Endothelial cell of umbilical vein (primary cell): Measurements from ENCODE around the gene FAM131C. TPM values are rescaled to one million over a fixed set of nuclear protein-coding genes. Genes with fewer than 3 reads are reported as not detected.
A peak's percentile ranks its signal among the peaks of the same experiment; 100 is the strongest.

ENCODE experiments used
- BruUV-seq: library from RNA; stranded (reverse); fragments of 400-500 nt; replicated peaks from 2 replicates; lab custom pipeline; 2021; lab: Mats Ljungman, UMichigan
- CTCF ChIA-PET: fragments of 300-600, 350-600 bp; sonication (Branson Sonifier 250); formaldehyde crosslinking; loops from one replicate; lab custom pipeline; 2021; ENCODE audit warnings: antibody characterized with exemption, inconsistent platforms; lab: Charles Lee
- POLR2A ChIA-PET: fragments of 300-600, 350-600 bp; sonication (Branson Sonifier 250); formaldehyde crosslinking; loops from one replicate; lab custom pipeline; 2021; ENCODE audit warnings: antibody characterized with exemption, inconsistent platforms; lab: Charles Lee
- DNase-seq: peaks from one replicate; pipeline ENCODE4 v3.0.0-alpha.2; 2011; ENCODE audit warnings: low read depth, low spot score
- FAIRE-seq: peaks from 2 replicates; lab custom pipeline; 2011; peaks lifted over from hg19 to GRCh38; lab: Jason Lieb, UNC
- H2AFZ ChIP-seq: 2 replicates; pipeline ENCODE4 v1.6.0; 2012; ENCODE audit warnings: low read depth, low read length, control low read depth, inconsistent platforms
- H3K27ac ChIP-seq: 2 replicates; pipeline ENCODE4 v1.5.1; 2011; ENCODE audit warnings: low read depth, mild to moderate bottlenecking, control low read depth, low read length, moderate library complexity; ENCODE audit not compliant: insufficient read depth
- H3K27me3 ChIP-seq, 2 experiments: 2 replicates each; pipeline versions ENCODE4 v1.6.0 to v1.6.1; 2011; ENCODE audit warnings: low read length in 2 of 2, mixed read lengths in 1 of 2; ENCODE audit not compliant: control insufficient read depth in 2 of 2, insufficient read depth in 2 of 2
- H3K36me3 ChIP-seq, 2 experiments: 2 replicates in 1 of 2; 3 replicates in 1 of 2; pipeline ENCODE4 v1.5.1; 2011; ENCODE audit warnings: low read length in 2 of 2, mild to moderate bottlenecking in 1 of 2, moderate library complexity in 1 of 2; ENCODE audit not compliant: control insufficient read depth in 2 of 2, insufficient read depth in 2 of 2; ENCODE audit errors: extremely low read depth in 1 of 2
- H3K4me1 ChIP-seq: 3 replicates; pipeline ENCODE4 v1.5.1; 2011; ENCODE audit warnings: mild to moderate bottlenecking, low read length; ENCODE audit not compliant: control insufficient read depth, insufficient read depth; ENCODE audit errors: extremely low read depth
- H3K4me2 ChIP-seq: 2 replicates; pipeline ENCODE4 v1.6.1; 2011; ENCODE audit warnings: low read length, control low read depth, mixed read lengths; ENCODE audit not compliant: insufficient read depth
- H3K4me3 ChIP-seq, 3 experiments: fragments of 200-600 bp in 1 of 3; sonication (generic), shearing (Covaris generic) in 1 of 3; replicated peaks in 1 of 3; 2 replicates each; pipeline ENCODE4 v1.5.1; 2011 to 2016; ENCODE audit warnings: control low read depth in 3 of 3, low read length in 3 of 3, mild to moderate bottlenecking in 2 of 3, inconsistent platforms in 1 of 3, low read depth in 1 of 3, moderate library complexity in 1 of 3; ENCODE audit not compliant: insufficient read depth in 1 of 3
- H3K79me2 ChIP-seq: 2 replicates; pipeline ENCODE4 v1.6.0; 2012; ENCODE audit warnings: low read length, inconsistent platforms; ENCODE audit not compliant: control insufficient read depth, insufficient read depth
- H3K9ac ChIP-seq: replicated peaks from 2 replicates; pipeline ENCODE3; 2011; ENCODE audit warnings: low read length, control low read depth; ENCODE audit not compliant: insufficient read depth; ENCODE audit errors: extremely low read depth
- H3K9me1 ChIP-seq: replicated peaks from 3 replicates; pipeline ENCODE4 v1.6.0; 2011; ENCODE audit warnings: mild to moderate bottlenecking, low read length; ENCODE audit not compliant: control insufficient read depth, insufficient read depth; ENCODE audit errors: extremely low read depth
- H3K9me3 ChIP-seq: replicated peaks from 2 replicates; pipeline ENCODE4 v1.5.1; 2012; ENCODE audit warnings: low read length, inconsistent platforms; ENCODE audit not compliant: control insufficient read depth, insufficient read depth
- H4K20me1 ChIP-seq: replicated peaks from 2 replicates; pipeline ENCODE3; 2011; ENCODE audit warnings: mild to moderate bottlenecking, low read length; ENCODE audit not compliant: control insufficient read depth, insufficient read depth; ENCODE audit errors: extremely low read depth
- FOS ChIP-seq: IDR thresholded peaks from 2 replicates; pipeline ENCODE4 v1.6.1; 2011; ENCODE audit warnings: mild to moderate bottlenecking, low read length, moderate library complexity, borderline replicate concordance; ENCODE audit not compliant: insufficient read depth
- MAX ChIP-seq: IDR thresholded peaks from 2 replicates; pipeline ENCODE4 v1.6.1; 2011; ENCODE audit not compliant: insufficient read depth, insufficient read length
- MYC ChIP-seq: IDR thresholded peaks from one replicate; pipeline ENCODE4 v1.6.1; 2011; ENCODE audit warnings: mild to moderate bottlenecking, low read depth, low read length
- POLR2A ChIP-seq: IDR thresholded peaks from 2 replicates; pipeline ENCODE4 v1.6.1; 2012; ENCODE audit warnings: low read depth, mild to moderate bottlenecking, control low read depth, low read length
- dilution Hi-C: fragments of 300-500 bp; cut with MboI; formaldehyde crosslinking; loops from one replicate; pipeline ENCODE4 v1.15.0; 2019; ENCODE audit warnings: low sequenced_read_pairs; ENCODE audit not compliant: extremely low pct_ligation_motif_present
- intact Hi-C: fragments of 100-400 bp; cut with micrococcal nuclease; formaldehyde crosslinking; loops from one replicate; pipeline ENCODE4 v1.10.0; 2022
- polyA plus RNA-seq, 4 experiments: library from polyadenylated mRNA; depleted of rRNA in 3 of 4; stranded (reverse) in 3 of 4; unstranded in 1 of 4; fragments of >200 nt; gene quantifications; 2 replicates each; pipeline versions ENCODE4 v1.2.1 to v1.2.3, GENCODE V29; 2011 to 2012; ENCODE audit warnings: missing spikeins in 1 of 4
- total RNA-seq: library from RNA; stranded (reverse); gene quantifications from 2 replicates; pipeline ENCODE4 v1.2.3, GENCODE V29; 2021

The FAM131C gene
- total and polyA plus RNA-seq, 2 donors (not counting 3 experiments of a cell fraction or from before 2014, with no cell fraction given): 0.23 TPM; not detected in 1

GRCh38 chr1:16085522-16085921, 12.1 kb upstream of the FAM131C start:
- Histone ChIP-seq H3K36me3 (no peaks in the 10 kb centered on the region), H3K9me3 (no peaks in the 10 kb centered on the region), H3K4me2 (no peak overlapping the region), H3K4me1 (no peaks in the 10 kb centered on the region), H3K9ac (no peak overlapping the region), H3K9me1 (no peaks in the 10 kb centered on the region), H3K4me3 (no peak overlapping the region), H4K20me1 (no peaks in the 10 kb centered on the region), H3K79me2 (no peaks in the 10 kb centered on the region), H3K27ac (no peak overlapping the region), H2AFZ (peak overlapping the region; percentile 85), H3K27me3 (no peaks in the 10 kb centered on the region)
- peak; percentile 49 for FAIRE-seq
- intact Hi-C loops (loop anchor here (5.0 kb wide), 1 partner anchor 37 kb away; no protein-coding TSS in a partner anchor), dilution Hi-C loops (no loop called here)
- BruUV-seq: no TSS peak
- CTCF ChIA-PET: no interaction called here
- DNase-seq: no peak
- TF ChIP-seq MYC (no peak), FOS (no peak)
- POLR2A ChIA-PET: no interaction called here

- H3K4me3 ChIP-seq: no peak overlapping the region
- H3K4me1 ChIP-seq: no peaks in the 10 kb centered on the region
- H2AFZ ChIP-seq: no peak overlapping the region
- H3K27ac ChIP-seq: no peak overlapping the region
- no TSS peak for BruUV-seq
- H3K9me3 ChIP-seq: no peaks in the 10 kb centered on the region
- DNase-seq: no peak
- no peak overlapping the region for H3K9ac ChIP-seq
- H3K36me3 ChIP-seq: no peaks in the 10 kb centered on the region
- CTCF ChIA-PET: interaction anchor here (1.0 to 13.2 kb wide), 12 partner anchors 10 to 279 kb away, joined by 3 to 353 read pairs (median 32); partner anchors contain the start of genes EPHA2 and FAM131C
- dilution Hi-C loops (no loop called here), intact Hi-C loops (loop anchor here (2.0 kb wide), 1 partner anchor 61 kb away; no protein-coding TSS in a partner anchor)
- H3K9me1 ChIP-seq: no peaks in the 10 kb centered on the region
- H4K20me1 ChIP-seq: no peaks in the 10 kb centered on the region
- no peak for TF ChIP-seq MAX
- TF ChIP-seq POLR2A: no peak
- no peaks in the 10 kb centered on the region for H3K79me2 ChIP-seq
- no peaks in the 10 kb centered on the region for H3K27me3 ChIP-seq
- POLR2A ChIA-PET: no interaction called here
- H3K4me2 ChIP-seq: no peak overlapping the region
- FAIRE-seq: no peak
These were observed 10.0 kb upstream of the FAM131C start for GRCh38 chr1:16083486-16083885.
